K562 (cell line): ENCODE measurements around the gene FMO5. TPM values are rescaled to one million over a fixed set of nuclear protein-coding genes. Genes with fewer than 3 reads are reported as not detected.

Experiments
- ARID2 ChIP-seq: fragments of 450-650 bp; IDR thresholded peaks from 2 replicates; pipeline ENCODE4 v1.6.1; 2017; ENCODE audit warnings: antibody characterized with exemption, mild to moderate bottlenecking
- LARP7 ChIP-seq: fragments of 450-650 bp; IDR thresholded peaks from 2 replicates; pipeline ENCODE4 v1.6.1; 2016
- NFE2L1 ChIP-seq: fragments of 450-650 bp; IDR thresholded peaks from 2 replicates; pipeline ENCODE4 v1.6.1; 2016; ENCODE audit warnings: missing genetic modification characterization, low read depth, mild to moderate bottlenecking, missing compliant biosample characterization, moderate library complexity, borderline replicate concordance
- PTTG1 ChIP-seq: fragments of 450-650 bp; IDR thresholded peaks from 2 replicates; pipeline ENCODE4 v1.6.1; 2016; ENCODE audit warnings: low read depth, mild to moderate bottlenecking, missing genetic modification characterization, missing compliant biosample characterization
- TBP ChIP-seq: optimal IDR thresholded peaks from 2 replicates; pipeline ENCODE3; 2011; ENCODE audit warnings: low read depth, low read length, improper control_type of control experiment
- polyA plus RNA-seq, 8 experiments: library from polyadenylated mRNA; depleted of rRNA in 4 of 8; stranded (reverse) in 5 of 8; unstranded in 3 of 8; fragments of >200 nt; fragmentation: Nextera tagmentation in 2 of 8; fragmentation: Illumina TruSeq in 1 of 8; extraction: Ambion mirVana in 2 of 8; extraction: Trizol in 1 of 8; gene quantifications; 2 replicates each; pipeline versions ENCODE4 v1.2.1 to v1.2.3, GENCODE V29; 2011 to 2014; ENCODE audit warnings: inconsistent platforms in 1 of 8, missing spikeins in 1 of 8
- total RNA-seq, 7 experiments: library from RNA; depleted of rRNA in 6 of 7; stranded (reverse); fragments of >200 nt in 6 of 7; fragmentation: Illumina TruSeq in 2 of 7; extraction: Trizol in 2 of 7; gene quantifications; 2 replicates each; pipeline versions ENCODE4 v1.2.1 to v1.2.3, GENCODE V29; 2011 to 2021; ENCODE audit warnings: low replicate concordance in 1 of 7
- TF ChIP-seq, protein P1 (sequence below): fragments of 200-600 bp; sonication (generic); IDR thresholded peaks from one replicate; pipeline ENCODE4 v1.6.1; 2012; ENCODE audit warnings: mild to moderate bottlenecking, low read depth, low read length, inconsistent platforms
- TF ChIP-seq, protein P2 (sequence below): fragments of 450-650 bp; IDR thresholded peaks from 2 replicates; pipeline ENCODE4 v1.6.1; 2016; ENCODE audit warnings: low read depth, mild to moderate bottlenecking, moderate library complexity
- TF ChIP-seq, protein P3 (sequence below): fragments of 450-650 bp; formaldehyde crosslinking; IDR thresholded peaks from 2 replicates; pipeline ENCODE4 v1.4.0; 2020; ENCODE audit warnings: mild to moderate bottlenecking, moderate library complexity
- TF ChIP-seq, protein P4 (sequence below): IDR thresholded peaks from 3 replicates; pipeline ENCODE4 v1.6.1; 2011; ENCODE audit warnings: borderline replicate concordance, mild to moderate bottlenecking, moderate library complexity; ENCODE audit not compliant: insufficient read length; ENCODE audit errors: extremely low read depth
- TF ChIP-seq, protein P5 (sequence below): fragments of 450-650 bp; IDR thresholded peaks from one replicate; pipeline ENCODE4 v1.6.1; 2018; ENCODE audit warnings: mild to moderate bottlenecking, moderate library complexity; ENCODE audit not compliant: partially characterized antibody

The FMO5 gene
- total and polyA plus RNA-seq, 9 of the 15 experiments (the other 6 are each of a cell fraction or from before 2014, with no cell fraction given) = 0.11 to 0.69 (median 0.19) TPM; not detected in 1

DNA sequence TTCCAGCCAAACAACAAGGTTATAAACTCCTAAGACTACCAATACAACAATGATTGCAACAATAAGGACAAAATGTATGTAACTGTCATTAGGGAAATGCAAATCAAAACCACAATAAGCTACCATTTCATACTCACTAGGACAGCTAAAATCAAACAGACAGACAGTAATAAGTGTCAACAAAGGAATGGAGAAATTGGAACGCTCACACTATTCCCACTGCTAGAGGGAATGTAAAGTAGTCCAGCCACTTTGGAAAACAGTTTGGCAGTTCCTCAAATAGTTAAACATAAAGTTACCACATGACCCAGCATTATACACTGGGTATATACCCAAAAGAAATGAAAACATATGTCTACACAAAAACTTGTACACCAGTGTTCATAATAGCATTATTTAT, 62.1 kb downstream of the FMO5 start (continued):
- TF ChIP-seq, protein P1, sequence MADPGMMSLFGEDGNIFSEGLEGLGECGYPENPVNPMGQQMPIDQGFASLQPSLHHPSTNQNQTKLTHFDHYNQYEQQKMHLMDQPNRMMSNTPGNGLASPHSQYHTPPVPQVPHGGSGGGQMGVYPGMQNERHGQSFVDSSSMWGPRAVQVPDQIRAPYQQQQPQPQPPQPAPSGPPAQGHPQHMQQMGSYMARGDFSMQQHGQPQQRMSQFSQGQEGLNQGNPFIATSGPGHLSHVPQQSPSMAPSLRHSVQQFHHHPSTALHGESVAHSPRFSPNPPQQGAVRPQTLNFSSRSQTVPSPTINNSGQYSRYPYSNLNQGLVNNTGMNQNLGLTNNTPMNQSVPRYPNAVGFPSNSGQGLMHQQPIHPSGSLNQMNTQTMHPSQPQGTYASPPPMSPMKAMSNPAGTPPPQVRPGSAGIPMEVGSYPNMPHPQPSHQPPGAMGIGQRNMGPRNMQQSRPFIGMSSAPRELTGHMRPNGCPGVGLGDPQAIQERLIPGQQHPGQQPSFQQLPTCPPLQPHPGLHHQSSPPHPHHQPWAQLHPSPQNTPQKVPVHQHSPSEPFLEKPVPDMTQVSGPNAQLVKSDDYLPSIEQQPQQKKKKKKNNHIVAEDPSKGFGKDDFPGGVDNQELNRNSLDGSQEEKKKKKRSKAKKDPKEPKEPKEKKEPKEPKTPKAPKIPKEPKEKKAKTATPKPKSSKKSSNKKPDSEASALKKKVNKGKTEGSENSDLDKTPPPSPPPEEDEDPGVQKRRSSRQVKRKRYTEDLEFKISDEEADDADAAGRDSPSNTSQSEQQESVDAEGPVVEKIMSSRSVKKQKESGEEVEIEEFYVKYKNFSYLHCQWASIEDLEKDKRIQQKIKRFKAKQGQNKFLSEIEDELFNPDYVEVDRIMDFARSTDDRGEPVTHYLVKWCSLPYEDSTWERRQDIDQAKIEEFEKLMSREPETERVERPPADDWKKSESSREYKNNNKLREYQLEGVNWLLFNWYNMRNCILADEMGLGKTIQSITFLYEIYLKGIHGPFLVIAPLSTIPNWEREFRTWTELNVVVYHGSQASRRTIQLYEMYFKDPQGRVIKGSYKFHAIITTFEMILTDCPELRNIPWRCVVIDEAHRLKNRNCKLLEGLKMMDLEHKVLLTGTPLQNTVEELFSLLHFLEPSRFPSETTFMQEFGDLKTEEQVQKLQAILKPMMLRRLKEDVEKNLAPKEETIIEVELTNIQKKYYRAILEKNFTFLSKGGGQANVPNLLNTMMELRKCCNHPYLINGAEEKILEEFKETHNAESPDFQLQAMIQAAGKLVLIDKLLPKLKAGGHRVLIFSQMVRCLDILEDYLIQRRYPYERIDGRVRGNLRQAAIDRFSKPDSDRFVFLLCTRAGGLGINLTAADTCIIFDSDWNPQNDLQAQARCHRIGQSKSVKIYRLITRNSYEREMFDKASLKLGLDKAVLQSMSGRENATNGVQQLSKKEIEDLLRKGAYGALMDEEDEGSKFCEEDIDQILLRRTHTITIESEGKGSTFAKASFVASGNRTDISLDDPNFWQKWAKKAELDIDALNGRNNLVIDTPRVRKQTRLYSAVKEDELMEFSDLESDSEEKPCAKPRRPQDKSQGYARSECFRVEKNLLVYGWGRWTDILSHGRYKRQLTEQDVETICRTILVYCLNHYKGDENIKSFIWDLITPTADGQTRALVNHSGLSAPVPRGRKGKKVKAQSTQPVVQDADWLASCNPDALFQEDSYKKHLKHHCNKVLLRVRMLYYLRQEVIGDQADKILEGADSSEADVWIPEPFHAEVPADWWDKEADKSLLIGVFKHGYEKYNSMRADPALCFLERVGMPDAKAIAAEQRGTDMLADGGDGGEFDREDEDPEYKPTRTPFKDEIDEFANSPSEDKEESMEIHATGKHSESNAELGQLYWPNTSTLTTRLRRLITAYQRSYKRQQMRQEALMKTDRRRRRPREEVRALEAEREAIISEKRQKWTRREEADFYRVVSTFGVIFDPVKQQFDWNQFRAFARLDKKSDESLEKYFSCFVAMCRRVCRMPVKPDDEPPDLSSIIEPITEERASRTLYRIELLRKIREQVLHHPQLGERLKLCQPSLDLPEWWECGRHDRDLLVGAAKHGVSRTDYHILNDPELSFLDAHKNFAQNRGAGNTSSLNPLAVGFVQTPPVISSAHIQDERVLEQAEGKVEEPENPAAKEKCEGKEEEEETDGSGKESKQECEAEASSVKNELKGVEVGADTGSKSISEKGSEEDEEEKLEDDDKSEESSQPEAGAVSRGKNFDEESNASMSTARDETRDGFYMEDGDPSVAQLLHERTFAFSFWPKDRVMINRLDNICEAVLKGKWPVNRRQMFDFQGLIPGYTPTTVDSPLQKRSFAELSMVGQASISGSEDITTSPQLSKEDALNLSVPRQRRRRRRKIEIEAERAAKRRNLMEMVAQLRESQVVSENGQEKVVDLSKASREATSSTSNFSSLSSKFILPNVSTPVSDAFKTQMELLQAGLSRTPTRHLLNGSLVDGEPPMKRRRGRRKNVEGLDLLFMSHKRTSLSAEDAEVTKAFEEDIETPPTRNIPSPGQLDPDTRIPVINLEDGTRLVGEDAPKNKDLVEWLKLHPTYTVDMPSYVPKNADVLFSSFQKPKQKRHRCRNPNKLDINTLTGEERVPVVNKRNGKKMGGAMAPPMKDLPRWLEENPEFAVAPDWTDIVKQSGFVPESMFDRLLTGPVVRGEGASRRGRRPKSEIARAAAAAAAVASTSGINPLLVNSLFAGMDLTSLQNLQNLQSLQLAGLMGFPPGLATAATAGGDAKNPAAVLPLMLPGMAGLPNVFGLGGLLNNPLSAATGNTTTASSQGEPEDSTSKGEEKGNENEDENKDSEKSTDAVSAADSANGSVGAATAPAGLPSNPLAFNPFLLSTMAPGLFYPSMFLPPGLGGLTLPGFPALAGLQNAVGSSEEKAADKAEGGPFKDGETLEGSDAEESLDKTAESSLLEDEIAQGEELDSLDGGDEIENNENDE = no peak
- TF ChIP-seq, protein P2, sequence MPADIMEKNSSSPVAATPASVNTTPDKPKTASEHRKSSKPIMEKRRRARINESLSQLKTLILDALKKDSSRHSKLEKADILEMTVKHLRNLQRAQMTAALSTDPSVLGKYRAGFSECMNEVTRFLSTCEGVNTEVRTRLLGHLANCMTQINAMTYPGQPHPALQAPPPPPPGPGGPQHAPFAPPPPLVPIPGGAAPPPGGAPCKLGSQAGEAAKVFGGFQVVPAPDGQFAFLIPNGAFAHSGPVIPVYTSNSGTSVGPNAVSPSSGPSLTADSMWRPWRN = no peak
- TF ChIP-seq PTTG1 = no peak
- TF ChIP-seq, protein P3, sequence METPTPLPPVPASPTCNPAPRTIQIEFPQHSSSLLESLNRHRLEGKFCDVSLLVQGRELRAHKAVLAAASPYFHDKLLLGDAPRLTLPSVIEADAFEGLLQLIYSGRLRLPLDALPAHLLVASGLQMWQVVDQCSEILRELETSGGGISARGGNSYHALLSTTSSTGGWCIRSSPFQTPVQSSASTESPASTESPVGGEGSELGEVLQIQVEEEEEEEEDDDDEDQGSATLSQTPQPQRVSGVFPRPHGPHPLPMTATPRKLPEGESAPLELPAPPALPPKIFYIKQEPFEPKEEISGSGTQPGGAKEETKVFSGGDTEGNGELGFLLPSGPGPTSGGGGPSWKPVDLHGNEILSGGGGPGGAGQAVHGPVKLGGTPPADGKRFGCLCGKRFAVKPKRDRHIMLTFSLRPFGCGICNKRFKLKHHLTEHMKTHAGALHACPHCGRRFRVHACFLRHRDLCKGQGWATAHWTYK = no peak
- TF ChIP-seq, protein P4, sequence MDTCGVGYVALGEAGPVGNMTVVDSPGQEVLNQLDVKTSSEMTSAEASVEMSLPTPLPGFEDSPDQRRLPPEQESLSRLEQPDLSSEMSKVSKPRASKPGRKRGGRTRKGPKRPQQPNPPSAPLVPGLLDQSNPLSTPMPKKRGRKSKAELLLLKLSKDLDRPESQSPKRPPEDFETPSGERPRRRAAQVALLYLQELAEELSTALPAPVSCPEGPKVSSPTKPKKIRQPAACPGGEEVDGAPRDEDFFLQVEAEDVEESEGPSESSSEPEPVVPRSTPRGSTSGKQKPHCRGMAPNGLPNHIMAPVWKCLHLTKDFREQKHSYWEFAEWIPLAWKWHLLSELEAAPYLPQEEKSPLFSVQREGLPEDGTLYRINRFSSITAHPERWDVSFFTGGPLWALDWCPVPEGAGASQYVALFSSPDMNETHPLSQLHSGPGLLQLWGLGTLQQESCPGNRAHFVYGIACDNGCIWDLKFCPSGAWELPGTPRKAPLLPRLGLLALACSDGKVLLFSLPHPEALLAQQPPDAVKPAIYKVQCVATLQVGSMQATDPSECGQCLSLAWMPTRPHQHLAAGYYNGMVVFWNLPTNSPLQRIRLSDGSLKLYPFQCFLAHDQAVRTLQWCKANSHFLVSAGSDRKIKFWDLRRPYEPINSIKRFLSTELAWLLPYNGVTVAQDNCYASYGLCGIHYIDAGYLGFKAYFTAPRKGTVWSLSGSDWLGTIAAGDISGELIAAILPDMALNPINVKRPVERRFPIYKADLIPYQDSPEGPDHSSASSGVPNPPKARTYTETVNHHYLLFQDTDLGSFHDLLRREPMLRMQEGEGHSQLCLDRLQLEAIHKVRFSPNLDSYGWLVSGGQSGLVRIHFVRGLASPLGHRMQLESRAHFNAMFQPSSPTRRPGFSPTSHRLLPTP = no peak
- no peak for TF ChIP-seq NFE2L1 (tag)
- TF ChIP-seq ARID2 = no peak
- no peak for TF ChIP-seq TBP
- no peak for TF ChIP-seq LARP7
- TF ChIP-seq, protein P5, sequence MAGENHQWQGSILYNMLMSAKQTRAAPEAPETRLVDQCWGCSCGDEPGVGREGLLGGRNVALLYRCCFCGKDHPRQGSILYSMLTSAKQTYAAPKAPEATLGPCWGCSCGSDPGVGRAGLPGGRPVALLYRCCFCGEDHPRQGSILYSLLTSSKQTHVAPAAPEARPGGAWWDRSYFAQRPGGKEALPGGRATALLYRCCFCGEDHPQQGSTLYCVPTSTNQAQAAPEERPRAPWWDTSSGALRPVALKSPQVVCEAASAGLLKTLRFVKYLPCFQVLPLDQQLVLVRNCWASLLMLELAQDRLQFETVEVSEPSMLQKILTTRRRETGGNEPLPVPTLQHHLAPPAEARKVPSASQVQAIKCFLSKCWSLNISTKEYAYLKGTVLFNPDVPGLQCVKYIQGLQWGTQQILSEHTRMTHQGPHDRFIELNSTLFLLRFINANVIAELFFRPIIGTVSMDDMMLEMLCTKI = no peak
